Nephron (organoid): Measurements from ENCODE around the gene ZCCHC2.

Source experiments
- H3K27ac Mint-ChIP-seq, 3 experiments: 2 replicates each; pipeline ENCODE4 v1.8.0; 2020; ENCODE audit warnings: mixed read lengths in 3 of 3, mild to moderate bottlenecking in 2 of 3, moderate library complexity in 1 of 3
- H3K27me3 Mint-ChIP-seq: 2 replicates; pipeline ENCODE4 v1.8.0; 2021; ENCODE audit warnings: low read depth, mild to moderate bottlenecking, moderate library complexity, mixed read lengths
- H3K36me3 Mint-ChIP-seq: 2 replicates; pipeline ENCODE4 v1.8.0; 2020; ENCODE audit warnings: low read depth, mixed read lengths
- H3K4me1 Mint-ChIP-seq: 2 replicates; pipeline ENCODE4 v1.8.0; 2020; ENCODE audit warnings: mixed read lengths
- H3K4me3 Mint-ChIP-seq, 3 experiments: 2 replicates each; pipeline ENCODE4 v1.8.0; 2020; ENCODE audit warnings: mild to moderate bottlenecking in 3 of 3, mixed read lengths in 3 of 3, moderate library complexity in 2 of 3
- H3K9me3 Mint-ChIP-seq: 2 replicates; pipeline ENCODE4 v1.8.0; 2020; ENCODE audit warnings: mixed read lengths
- CTCF ChIP-seq, 3 experiments: fragments of 200-600 bp; sonication (generic); IDR thresholded peaks; one replicate each; pipeline ENCODE4 v1.5.0; 2021; ENCODE audit warnings: antibody characterized with exemption in 3 of 3; ENCODE audit not compliant: unreplicated experiment in 3 of 3

Gene ZCCHC2

DNA sequence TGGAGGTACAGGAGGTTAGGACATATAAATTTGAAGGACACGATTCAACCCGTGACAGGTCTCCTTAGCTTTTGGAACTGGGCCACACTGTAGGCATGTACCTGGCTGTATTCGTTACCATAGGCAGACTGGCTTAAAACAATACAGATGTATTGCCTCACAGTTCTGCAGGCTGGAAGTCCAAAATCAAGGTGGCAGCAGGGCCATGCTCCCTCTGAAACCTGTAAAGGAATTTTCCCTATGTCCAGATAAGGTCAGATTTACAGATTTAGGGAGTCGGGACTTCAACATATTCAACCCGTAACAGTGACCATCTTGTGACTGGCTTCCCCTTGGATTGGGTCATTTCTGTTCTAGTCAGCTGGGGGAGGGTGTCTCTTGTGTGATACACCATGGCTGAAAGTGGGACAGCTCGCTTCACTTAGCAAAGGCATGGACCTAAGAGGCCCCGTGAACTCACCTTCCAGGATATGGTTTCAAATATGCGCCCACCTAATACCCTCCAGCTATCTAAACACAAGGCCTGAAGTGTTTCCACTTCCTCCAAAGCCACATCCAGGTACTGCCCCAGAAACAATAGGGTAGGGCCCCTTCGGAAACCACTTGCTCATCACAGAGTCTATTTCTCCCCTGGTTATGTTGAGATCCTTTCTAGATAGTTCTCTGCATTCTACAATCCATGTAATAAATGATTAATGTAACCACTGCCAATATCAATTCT is 85.0 kb downstream of the ZCCHC2 start:
- TF ChIP-seq CTCF (IDR thresholded peaks at IDR 0.05; ENCODE audit: unreplicated experiment in 3 of 3): no peak
- Mint-ChIP-seq H3K4me3 (no peak overlapping the region), H3K9me3 (no peaks in the 10 kb centered on the region), H3K27me3 (peaks cover 17% of the 10 kb centered on the region), H3K36me3 (no peaks in the 10 kb centered on the region), H3K27ac (no peak overlapping the region), H3K4me1 (peaks cover 24% of the 10 kb centered on the region)

DNA sequence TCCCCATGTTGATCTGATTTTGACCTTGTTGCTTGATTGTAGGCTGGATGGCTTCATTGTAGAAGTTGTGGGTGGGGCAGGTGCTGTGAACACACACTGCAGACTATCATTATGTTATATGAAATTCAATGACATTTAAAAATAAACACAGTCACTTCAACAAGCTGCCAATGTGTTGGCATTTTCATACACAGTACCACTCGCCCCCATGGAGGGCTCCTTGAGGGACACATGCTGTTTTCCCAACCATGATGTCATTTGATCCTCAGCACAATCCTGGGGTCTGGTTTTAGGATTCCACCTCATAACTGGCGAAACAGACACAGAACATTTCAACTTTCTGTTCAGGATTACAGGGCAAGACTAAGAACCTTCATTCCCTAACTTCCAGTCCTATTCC is 86.9 kb downstream of the ZCCHC2 start:
- Mint-ChIP-seq H3K9me3 (no peaks in the 10 kb centered on the region), H3K27me3 (peaks cover 10% of the 10 kb centered on the region), H3K4me1 (peaks cover 29% of the 10 kb centered on the region), H3K36me3 (no peaks in the 10 kb centered on the region), H3K27ac (peak overlapping the region; percentile 21 to 49 (median 23)), H3K4me3 (peak overlapping the region in 1 of 3 experiments; percentile 5)
- TF ChIP-seq CTCF (IDR thresholded peaks at IDR 0.05; ENCODE audit: unreplicated experiment in 3 of 3): no peak

- H3K27me3 Mint-ChIP-seq: peaks cover 10% of the 10 kb centered on the region
- no peaks in the 10 kb centered on the region for H3K9me3 Mint-ChIP-seq
Observed at GRCh38 chr18:62610351-62610700, 87.5 kb downstream of the ZCCHC2 start.

GRCh38 chr18:62610701-62611411 is 88.0 kb downstream of the ZCCHC2 start:
- Mint-ChIP-seq H3K4me3 (peak overlapping the region; percentile 61 to 67 (median 65)), H3K9me3 (no peaks in the 10 kb centered on the region), H3K27me3 (peaks cover 10% of the 10 kb centered on the region), H3K4me1 (peaks cover 29% of the 10 kb centered on the region), H3K36me3 (no peaks in the 10 kb centered on the region), H3K27ac (peak overlapping the region; percentile 21 to 50 (median 43))
- TF ChIP-seq CTCF (IDR thresholded peaks at IDR 0.05; ENCODE audit: unreplicated experiment in 3 of 3): no peak

More at GRCh38 chr18:62610351-62610700, 87.5 kb downstream of the ZCCHC2 start:
- peaks cover 29% of the 10 kb centered on the region for H3K4me1 Mint-ChIP-seq
- H3K36me3 Mint-ChIP-seq: no peaks in the 10 kb centered on the region
- H3K4me3 Mint-ChIP-seq: peak overlapping the region; percentile 61 to 67 (median 65)
- H3K27ac Mint-ChIP-seq: peak overlapping the region; percentile 21 to 50 (median 43)
- no peak for TF ChIP-seq CTCF (IDR thresholded peaks at IDR 0.05; ENCODE audit: unreplicated experiment in 3 of 3)

GRCh38 chr18:62611453-62612288 is 88.8 kb downstream of the ZCCHC2 start:
- Mint-ChIP-seq H3K9me3 (no peaks in the 10 kb centered on the region), H3K4me3 (peak overlapping the region in 1 of 3 experiments; percentile 67), H3K27me3 (peaks cover 14% of the 10 kb centered on the region), H3K27ac (no peak overlapping the region), H3K36me3 (no peaks in the 10 kb centered on the region), H3K4me1 (peaks cover 29% of the 10 kb centered on the region)
- no peak for TF ChIP-seq CTCF (IDR thresholded peaks at IDR 0.05; ENCODE audit: unreplicated experiment in 3 of 3)
